OCI-LY7 (cell line): ENCODE measurements around the gene MIB1. TPM values are rescaled to one million over a fixed set of nuclear protein-coding genes. Genes with fewer than 3 reads are reported as not detected.
A peak's percentile ranks its signal among the peaks of the same experiment; 100 is the strongest.

ENCODE experiments used
- Bru-seq: library from RNA; stranded (reverse); fragments of 400-500 nt; gene quantifications from one replicate; lab custom pipeline; 2021; lab: Mats Ljungman, UMichigan
- BruChase-seq, 2 experiments: library from RNA; stranded (reverse); fragments of 400-500 nt; gene quantifications; one replicate each; lab custom pipeline; 2021; lab: Mats Ljungman, UMichigan
- BruUV-seq: library from RNA; stranded (reverse); fragments of 400-500 nt; replicated peaks from 2 replicates; lab custom pipeline; 2021; lab: Mats Ljungman, UMichigan
- CTCF ChIA-PET: fragments of 300-600 bp; sonication (Branson Sonifier 250); formaldehyde crosslinking; loops from one replicate; lab custom pipeline; 2022; ENCODE audit warnings: antibody characterized with exemption; ENCODE audit not compliant: unreplicated experiment; lab: Charles Lee
- POLR2A ChIA-PET: fragments of 300-600 bp; sonication (Branson Sonifier 250); formaldehyde crosslinking; loops from one replicate; lab custom pipeline; 2022; ENCODE audit warnings: antibody characterized with exemption; lab: Charles Lee
- DNase-seq: peaks from one replicate; pipeline ENCODE4 v3.0.0-alpha.2; 2015; ENCODE audit warnings: low spot score
- H2AFZ ChIP-seq: fragments of 200-600 bp; sonication (generic), shearing (Covaris generic); 2 replicates; pipeline ENCODE4 v1.6.1; 2014; ENCODE audit warnings: mild to moderate bottlenecking, antibody characterized with exemption, low read length, moderate library complexity
- H3K27ac ChIP-seq: fragments of 200-600 bp; sonication (generic); 2 replicates; pipeline ENCODE4 v1.5.1; 2014; ENCODE audit warnings: mixed run types, low read depth, mild to moderate bottlenecking, moderate library complexity, low read length, inconsistent platforms; ENCODE audit not compliant: poor library complexity, severe bottlenecking
- H3K36me3 ChIP-seq: fragments of 200-600 bp; sonication (generic); 2 replicates; pipeline ENCODE4 v1.6.1; 2014; ENCODE audit warnings: mild to moderate bottlenecking, antibody characterized with exemption, low read length, moderate library complexity, mixed read lengths; ENCODE audit not compliant: insufficient read depth
- H3K4me1 ChIP-seq: fragments of 200-600 bp; sonication (generic); 2 replicates; pipeline ENCODE4 v1.5.1; 2014; ENCODE audit warnings: mild to moderate bottlenecking, low read length; ENCODE audit not compliant: insufficient read depth, poor library complexity, severe bottlenecking
- H3K4me2 ChIP-seq: fragments of 200-600 bp; sonication (generic); 2 replicates; pipeline ENCODE4 v1.6.1; 2014; ENCODE audit warnings: mild to moderate bottlenecking, low read length
- H3K4me3 ChIP-seq: fragments of 200-600 bp; sonication (generic); 2 replicates; pipeline ENCODE4 v1.5.1; 2014; ENCODE audit warnings: mild to moderate bottlenecking, low read depth, low read length; ENCODE audit not compliant: poor library complexity, severe bottlenecking
- H3K79me2 ChIP-seq: fragments of 200-600 bp; sonication (generic); 2 replicates; pipeline ENCODE4 v1.6.1; 2016; ENCODE audit warnings: low read depth, mild to moderate bottlenecking, low read length, moderate library complexity, mixed read lengths; ENCODE audit not compliant: insufficient read depth
- H3K9me2 ChIP-seq: fragments of 200-600 bp; sonication (generic); 2 replicates; pipeline ENCODE4 v1.6.1; 2016; ENCODE audit warnings: mild to moderate bottlenecking, low read length, mixed read lengths; ENCODE audit not compliant: insufficient read depth
- H3K9me3 ChIP-seq: fragments of 200-600 bp; sonication (generic); 2 replicates; pipeline ENCODE4 v1.6.1; 2014; ENCODE audit warnings: mild to moderate bottlenecking, mixed run types, low read length, mixed read lengths
- H4K20me1 ChIP-seq: fragments of 200-600 bp; sonication (generic); 2 replicates; pipeline ENCODE4 v1.6.1; 2014; ENCODE audit warnings: mild to moderate bottlenecking, antibody characterized with exemption, low read length, moderate library complexity, mixed read lengths; ENCODE audit not compliant: insufficient read depth
- EZH2phosphoT487 ChIP-seq: fragments of 200-600 bp; sonication (generic); IDR thresholded peaks from 2 replicates; pipeline ENCODE4 v1.6.1; 2018; ENCODE audit warnings: low read depth, borderline replicate concordance, mild to moderate bottlenecking, mixed run types, antibody characterized with exemption, low read length, moderate library complexity, mixed read lengths
- intact Hi-C: fragments of 100-400 bp; cut with micrococcal nuclease; formaldehyde crosslinking; loops from one replicate; pipeline ENCODE4 v1.10.0; 2022; ENCODE audit not compliant: unreplicated experiment
- long read RNA-seq: library from polyadenylated mRNA; stranded (forward); transcript quantifications from one replicate; pipeline ENCODE4 v2.0.0, GENCODE V29; 2022
- total RNA-seq, 2 experiments: library from RNA; depleted of rRNA in 1 of 2; stranded (reverse); fragments of >200 nt in 1 of 2; shearing (Covaris generic) in 1 of 2; gene quantifications; 2 replicates each; pipeline ENCODE4 v1.2.3, GENCODE V29; 2014 to 2022
- TF ChIP-seq, protein P1 (sequence below): fragments of 200-600 bp; sonication (generic); conservative IDR thresholded peaks from 2 replicates; pipeline ENCODE4 v1.5.1; 2014; ENCODE audit warnings: mild to moderate bottlenecking, antibody characterized with exemption, low read length, moderate library complexity, mixed read lengths

The MIB1 gene
- total RNA-seq (2014; rRNA removed; shearing (Covaris generic)) (40.5 and 51.6 TPM in 2 replicates), total RNA-seq (2022) (81.6 and 84.5 TPM in 2 replicates), Bru-seq, nascent RNA (percentile 88 among the genes with signal in this experiment), BruChase-seq, experiment 1, labeled RNA remaining after a 6-hour chase (percentile 92 among the genes with signal in this experiment), BruChase-seq, experiment 2, labeled RNA remaining after a 2-hour chase (percentile 86 among the genes with signal in this experiment)
- long read RNA-seq, full-length matches to known transcripts = 12 of 39 reads
- long read RNA-seq, partial matches to known transcripts = 3 of 39 reads
- long read RNA-seq, other reads (novel, unspliced or antisense) = 24 of 39 reads

DNA sequence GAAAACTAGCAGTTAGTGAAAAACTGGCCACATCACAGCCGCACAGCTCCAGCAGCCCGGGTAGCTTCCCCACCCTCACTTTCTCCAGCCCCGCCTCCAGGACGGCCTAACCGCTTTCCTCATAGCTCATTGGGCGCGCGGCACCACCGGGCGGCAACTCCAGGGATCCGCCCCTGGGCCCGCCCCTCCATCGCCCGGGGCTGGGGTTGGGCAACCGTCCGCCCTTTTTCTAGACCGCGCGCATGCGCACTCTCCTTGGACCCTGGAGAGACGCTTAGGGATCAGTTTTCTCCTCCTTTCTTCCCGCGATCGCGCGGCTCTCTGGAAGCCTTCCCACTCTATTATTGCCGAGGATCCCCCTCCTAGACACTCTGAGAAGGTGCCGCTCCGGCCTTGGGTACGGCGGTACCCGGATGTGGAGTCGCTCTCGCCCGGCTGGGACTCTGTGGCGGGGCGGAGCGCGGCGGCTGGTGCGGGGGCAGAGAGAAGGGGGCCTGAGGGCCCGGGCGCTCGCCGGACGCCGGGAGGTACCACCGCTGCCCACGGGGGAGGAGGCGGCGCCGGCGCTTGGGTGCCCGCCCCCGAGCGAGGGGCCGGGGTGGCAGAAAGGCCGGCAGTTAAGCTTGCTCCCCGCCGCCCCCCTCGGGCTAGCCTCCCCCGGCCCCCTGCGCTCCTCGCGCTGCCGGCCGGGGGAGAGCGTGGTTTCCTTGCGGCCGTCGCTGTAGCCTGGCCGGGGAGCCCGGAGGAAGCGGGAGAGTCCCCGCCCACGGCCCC, at the start of gene MIB1:
Gene MIB1 (plus strand): TSS at position 255 of the 774 bp plus-strand sequence. CDS start 792 bp downstream, outside the sequence.
- no peaks in the 10 kb centered on the region for H3K9me3 ChIP-seq
- H4K20me1 ChIP-seq = no peaks in the 10 kb centered on the region; the same call in 1 of the 2 replicates
- no peaks in the 10 kb centered on the region for H3K9me2 ChIP-seq
- TF ChIP-seq, protein P1, sequence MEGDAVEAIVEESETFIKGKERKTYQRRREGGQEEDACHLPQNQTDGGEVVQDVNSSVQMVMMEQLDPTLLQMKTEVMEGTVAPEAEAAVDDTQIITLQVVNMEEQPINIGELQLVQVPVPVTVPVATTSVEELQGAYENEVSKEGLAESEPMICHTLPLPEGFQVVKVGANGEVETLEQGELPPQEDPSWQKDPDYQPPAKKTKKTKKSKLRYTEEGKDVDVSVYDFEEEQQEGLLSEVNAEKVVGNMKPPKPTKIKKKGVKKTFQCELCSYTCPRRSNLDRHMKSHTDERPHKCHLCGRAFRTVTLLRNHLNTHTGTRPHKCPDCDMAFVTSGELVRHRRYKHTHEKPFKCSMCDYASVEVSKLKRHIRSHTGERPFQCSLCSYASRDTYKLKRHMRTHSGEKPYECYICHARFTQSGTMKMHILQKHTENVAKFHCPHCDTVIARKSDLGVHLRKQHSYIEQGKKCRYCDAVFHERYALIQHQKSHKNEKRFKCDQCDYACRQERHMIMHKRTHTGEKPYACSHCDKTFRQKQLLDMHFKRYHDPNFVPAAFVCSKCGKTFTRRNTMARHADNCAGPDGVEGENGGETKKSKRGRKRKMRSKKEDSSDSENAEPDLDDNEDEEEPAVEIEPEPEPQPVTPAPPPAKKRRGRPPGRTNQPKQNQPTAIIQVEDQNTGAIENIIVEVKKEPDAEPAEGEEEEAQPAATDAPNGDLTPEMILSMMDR = no peak
- no peak for TF ChIP-seq EZH2phosphoT487
- peak within 1 kb of the TSS; percentile 80 for H3K27ac ChIP-seq
- peak within 1 kb of the TSS; percentile 70 for H2AFZ ChIP-seq
- peaks cover 6% of the 10 kb centered on the region; the same call in 1 of the 2 replicates for H3K36me3 ChIP-seq
- H3K4me1 ChIP-seq = peaks cover 38% of the 10 kb centered on the region
- intact Hi-C loops = loop anchor here (1.0 to 5.0 kb wide), 4 partner anchors 36 to 140 kb away; partner anchors contain the start of genes ABHD3, ESCO1 and SNRPD1
- H3K4me2 ChIP-seq = peak within 1 kb of the TSS; percentile 77
- POLR2A ChIA-PET = interaction anchor here (0.5 to 4.7 kb wide), 23 partner anchors 8 to 1062 kb away, joined by 3 to 50 read pairs (median 4); partner anchors contain the start of genes ABHD3 and SNRPD1
- peak within 1 kb of the TSS; percentile 95 for H3K4me3 ChIP-seq
- BruUV-seq = no TSS peak
- CTCF ChIA-PET = interaction anchor here (0.6 to 1.0 kb wide), 3 partner anchors 8 to 254 kb away, joined by 3 to 7 read pairs (median 3); partner anchors contain the start of gene ABHD3
- H3K79me2 ChIP-seq = peaks cover 45% of the 10 kb centered on the region
- DNase-seq = peak; percentile 98

DNA sequence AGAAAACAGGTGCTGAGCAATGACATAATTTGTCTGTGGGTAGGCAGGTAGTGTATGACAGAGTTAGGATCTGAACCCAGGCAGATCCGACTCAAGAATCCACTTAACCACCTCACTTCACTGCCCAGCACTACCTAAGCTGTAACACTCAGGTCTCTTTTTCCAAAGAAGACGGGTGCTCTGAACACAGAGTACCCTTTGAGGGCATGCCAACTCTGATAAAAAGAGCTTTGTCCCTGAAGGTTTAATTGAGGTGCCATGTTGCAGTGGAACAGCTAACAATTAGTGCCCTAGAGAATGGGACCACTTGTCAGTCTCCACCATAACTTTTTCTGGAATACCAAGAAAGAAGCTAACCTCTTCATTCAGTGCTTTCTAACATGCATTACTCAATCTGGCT, 47.3 kb upstream of the MIB1 start:
- Histone ChIP-seq H3K79me2 (peaks cover 80% of the 10 kb centered on the region; the same call in 1 of the 2 replicates), H3K4me1 (peaks cover 15% of the 10 kb centered on the region), H3K36me3 (peaks cover 100% of the 10 kb centered on the region), H3K4me3 (no peak overlapping the region), H3K4me2 (no peak overlapping the region), H3K27ac (no peak overlapping the region), H2AFZ (no peak overlapping the region), H3K9me3 (peaks cover 23% of the 10 kb centered on the region; the same call in 1 of the 2 replicates), H3K9me2 (no peaks in the 10 kb centered on the region), H4K20me1 (peaks cover 5% of the 10 kb centered on the region; the same call in 1 of the 2 replicates)
- ChIA-PET CTCF (interaction anchor here (1.0 kb wide), 1 partner anchor 11 kb away, joined by 3 read pairs; the partner anchor contains the start of gene ABHD3), POLR2A (interaction anchor here (0.6 to 1.4 kb wide), 3 partner anchors 8 to 128 kb away, joined by 3 to 4 read pairs (median 3); no protein-coding TSS in a partner anchor)
- DNase-seq = no peak
- no TSS peak for BruUV-seq
- TF ChIP-seq EZH2phosphoT487 = no peak
- TF ChIP-seq, protein P1 = no peak
- intact Hi-C loops = no loop called here
